Measurements from ENCODE around the gene EFNA5. TPM values are rescaled to one million over a fixed set of nuclear protein-coding genes. Genes with fewer than 3 reads are reported as not detected.

EFNA5 gene
- total and polyA plus RNA-seq, 7 donors = 0.32 to 5.4 (median 2.1) TPM

GRCh38 chr5:107640568-107640967, 30.2 kb downstream of the EFNA5 start:
- intact Hi-C loops (cut with DNase I) = no loop called here
- no peaks in the 10 kb centered on the region for H3K27me3 ChIP-seq (ENCODE audit: insufficient read depth in 3 of 3, low read length in 2 of 3)
- no peaks in the 10 kb centered on the region for H3K9me3 ChIP-seq
- ATAC-seq (no peak), DNase-seq (no peak)
- TF ChIP-seq CTCF (IDR thresholded peaks at IDR 0.05) = no peak
- no peaks in the 10 kb centered on the region for H3K4me1 ChIP-seq
- H3K36me3 ChIP-seq (ENCODE audit: insufficient read depth in 1 of 2, low read depth in 1 of 2) = no peaks in the 10 kb centered on the region
- H3K4me3 ChIP-seq = no peak overlapping the region
- H3K27ac ChIP-seq = no peak overlapping the region
- WGBS, 3 donors = 94 to 96% (median 96%) methylated on average over 3 of the region's 3 CpGs

GRCh38 chr5:107639990-107640389, 30.7 kb downstream of the EFNA5 start:
- no peaks in the 10 kb centered on the region for H3K36me3 ChIP-seq (ENCODE audit: insufficient read depth in 1 of 2, low read depth in 1 of 2)
- DNase-seq (no peak), ATAC-seq (no peak)
- H3K9me3 ChIP-seq = no peaks in the 10 kb centered on the region
- no peaks in the 10 kb centered on the region for H3K27me3 ChIP-seq (ENCODE audit: insufficient read depth in 3 of 3, low read length in 2 of 3)
- 87 to 93% (median 89%) methylated on average over 3 of the region's 3 CpGs for WGBS, 3 donors
- no peaks in the 10 kb centered on the region for H3K4me1 ChIP-seq
- TF ChIP-seq CTCF (IDR thresholded peaks at IDR 0.05) = no peak
- H3K27ac ChIP-seq = no peak overlapping the region
- no peak overlapping the region for H3K4me3 ChIP-seq
- intact Hi-C loops (cut with DNase I) = no loop called here

DNA sequence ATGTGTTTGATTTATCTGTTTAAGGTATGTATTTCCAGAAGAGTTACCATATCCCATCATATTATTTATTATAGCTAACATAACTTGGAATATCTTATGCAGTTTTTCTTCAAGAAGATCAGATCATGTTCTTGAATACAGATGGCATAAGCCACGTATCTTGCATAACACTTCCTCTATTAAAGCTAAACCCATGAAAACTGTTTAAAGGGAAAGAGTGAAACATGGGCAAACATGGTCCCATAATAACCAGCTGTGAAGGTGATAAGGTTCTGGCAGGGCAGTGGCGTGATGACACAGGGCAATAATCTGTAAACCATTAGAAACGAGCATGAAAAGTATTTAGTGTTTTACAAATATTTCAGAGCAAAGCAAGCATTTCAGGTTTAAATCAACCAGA, 34.2 kb downstream of the EFNA5 start:
- Histone ChIP-seq H3K27me3 (ENCODE audit: insufficient read depth in 3 of 3, low read length in 2 of 3) (no peaks in the 10 kb centered on the region), H3K27ac (no peak overlapping the region), H3K9me3 (no peaks in the 10 kb centered on the region), H3K4me3 (no peak overlapping the region), H3K36me3 (ENCODE audit: insufficient read depth in 1 of 2, low read depth in 1 of 2) (no peaks in the 10 kb centered on the region), H3K4me1 (no peaks in the 10 kb centered on the region)
- intact Hi-C loops (cut with DNase I) = no loop called here
- ATAC-seq (no peak), DNase-seq (no peak)
- no peak for TF ChIP-seq CTCF (IDR thresholded peaks at IDR 0.05)
- WGBS, 3 donors = 37 to 56% (median 39%) methylated on average over 3 of the region's 3 CpGs

DNA sequence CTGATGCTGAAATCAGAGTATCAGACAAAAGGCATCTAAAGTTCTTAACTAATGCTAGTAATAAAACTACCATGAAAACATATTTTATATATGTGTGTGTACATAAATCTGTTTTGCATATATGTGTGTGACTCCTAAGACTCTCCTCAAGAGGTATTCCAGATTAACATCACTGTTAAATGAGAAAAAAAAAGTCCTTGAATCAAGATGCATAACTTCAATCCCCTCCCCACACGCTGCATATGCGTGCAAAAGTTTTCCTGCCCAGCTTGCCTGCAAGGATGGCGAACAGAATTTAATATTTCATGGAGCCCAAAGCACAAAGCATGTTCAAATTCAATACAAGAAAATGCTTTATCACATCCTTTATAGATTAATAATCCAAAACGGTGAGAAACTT, 34.7 kb downstream of the EFNA5 start:
- no peaks in the 10 kb centered on the region for H3K27me3 ChIP-seq (ENCODE audit: insufficient read depth in 3 of 3, low read length in 2 of 3)
- H3K9me3 ChIP-seq = no peaks in the 10 kb centered on the region
- no peak overlapping the region for H3K27ac ChIP-seq
- no peak for ATAC-seq
- no peak for TF ChIP-seq CTCF (IDR thresholded peaks at IDR 0.05)
- H3K4me1 ChIP-seq = no peaks in the 10 kb centered on the region
- H3K36me3 ChIP-seq (ENCODE audit: insufficient read depth in 1 of 2, low read depth in 1 of 2) = no peaks in the 10 kb centered on the region
- no peak for DNase-seq
- WGBS, 3 donors = 63 to 81% (median 63%) methylated on average over 4 of the region's 4 CpGs
- intact Hi-C loops (cut with DNase I) = no loop called here
- H3K4me3 ChIP-seq = no peak overlapping the region

All from psoas muscle (tissue), 8 donors.